GM23338 (cell line): Measurements from ENCODE around the gene ZDHHC18. TPM values are rescaled to one million over a fixed set of nuclear protein-coding genes. Genes with fewer than 3 reads are reported as not detected.

Experiments used
- ATAC-seq: fragments of 200-7000 bp; cut with Tn5 transposase; 3 replicates; pipeline ENCODE4 v1.9.1; 2020
- DNase-seq: peaks from one replicate; pipeline ENCODE4 v3.0.0-alpha.2; 2015; ENCODE audit warnings: low spot score
- H2AFZ ChIP-seq: fragments of 200-600 bp; sonication (generic); 2 replicates; pipeline ENCODE4 v1.8.0; 2016; ENCODE audit warnings: antibody characterized with exemption, mild to moderate bottlenecking, moderate library complexity
- H3F3A ChIP-seq: fragments of 200-600 bp; sonication (generic); replicated peaks from 2 replicates; pipeline ENCODE4 v1.8.0; 2017; ENCODE audit warnings: antibody characterized with exemption, mixed run types, low read depth
- H3K27ac ChIP-seq: fragments of 200-600 bp; sonication (generic); 2 replicates; pipeline ENCODE4 v1.6.1; 2016; ENCODE audit warnings: low read depth
- H3K27me3 ChIP-seq: fragments of 200-600 bp; sonication (generic); 2 replicates; pipeline ENCODE4 v1.8.0; 2016; ENCODE audit warnings: mild to moderate bottlenecking, mixed run types, moderate library complexity; ENCODE audit not compliant: insufficient read depth
- H3K36me3 ChIP-seq: fragments of 200-600 bp; sonication (generic); 2 replicates; pipeline ENCODE4 v1.8.0; 2016; ENCODE audit warnings: mild to moderate bottlenecking; ENCODE audit not compliant: insufficient read depth
- H3K4me1 ChIP-seq: fragments of 200-600 bp; sonication (generic); 2 replicates; pipeline ENCODE4 v1.8.0; 2016; ENCODE audit warnings: mild to moderate bottlenecking, moderate library complexity; ENCODE audit not compliant: insufficient read depth
- H3K4me2 ChIP-seq: fragments of 200-600 bp; sonication (generic); 2 replicates; pipeline ENCODE4 v1.7.1; 2017; ENCODE audit warnings: mixed run types
- H3K4me3 ChIP-seq: fragments of 200-600 bp; sonication (generic); 2 replicates; pipeline ENCODE4 v1.6.1; 2016; ENCODE audit warnings: mixed run types
- H3K79me2 ChIP-seq: fragments of 200-600 bp; sonication (generic); replicated peaks from 2 replicates; pipeline ENCODE4 v1.8.0; 2017; ENCODE audit warnings: mild to moderate bottlenecking; ENCODE audit not compliant: insufficient read depth
- H3K9me2 ChIP-seq: fragments of 200-600 bp; sonication (generic); 2 replicates; pipeline ENCODE4 v1.8.0; 2017; ENCODE audit not compliant: insufficient read depth
- H4K20me1 ChIP-seq: fragments of 200-600 bp; sonication (generic); replicated peaks from 2 replicates; pipeline ENCODE4 v1.8.0; 2017; ENCODE audit warnings: mild to moderate bottlenecking; ENCODE audit not compliant: insufficient read depth
- H3K27ac Mint-ChIP-seq: 2 replicates; pipeline ENCODE4 v1.8.0; 2020; ENCODE audit warnings: inconsistent platforms, mild to moderate bottlenecking, moderate library complexity, mixed read lengths
- H3K27me3 Mint-ChIP-seq: 3 replicates; pipeline ENCODE4 v1.8.0; 2022; ENCODE audit warnings: low read depth, mild to moderate bottlenecking, moderate library complexity, mixed read lengths, inconsistent platforms; ENCODE audit not compliant: insufficient read depth, poor library complexity
- H3K36me3 Mint-ChIP-seq: 3 replicates; pipeline ENCODE4 v1.8.0; 2021; ENCODE audit warnings: low read depth, mild to moderate bottlenecking, inconsistent platforms, moderate library complexity, mixed read lengths
- H3K4me1 Mint-ChIP-seq: 3 replicates; pipeline ENCODE4 v1.8.0; 2020; ENCODE audit warnings: mild to moderate bottlenecking, inconsistent platforms, mixed read lengths
- H3K4me3 Mint-ChIP-seq: 3 replicates; pipeline ENCODE4 v1.8.0; 2021; ENCODE audit warnings: moderate library complexity, mild to moderate bottlenecking, inconsistent platforms, mixed read lengths
- H3K9me3 Mint-ChIP-seq: 3 replicates; pipeline ENCODE4 v1.8.0; 2020; ENCODE audit warnings: moderate library complexity, mild to moderate bottlenecking, inconsistent platforms, mixed read lengths
- CREB1 ChIP-seq: fragments of 250-450 bp; sonication (Bioruptor Pico); IDR thresholded peaks from 2 replicates; pipeline ENCODE4 v1.5.0; 2020; ENCODE audit warnings: low read depth, mild to moderate bottlenecking, moderate library complexity
- CTCF ChIP-seq, 2 experiments: fragments of 200-600 bp in 1 of 2; sonication (generic) in 1 of 2; conservative IDR thresholded peaks; 2 replicates each; pipeline versions ENCODE4 v1.5.1 to v1.6.1; 2016 to 2017; ENCODE audit warnings: antibody characterized with exemption in 2 of 2, low read depth in 2 of 2, mild to moderate bottlenecking in 2 of 2, moderate library complexity in 1 of 2
- ETS1 ChIP-seq: IDR thresholded peaks from 2 replicates; pipeline ENCODE4 v1.6.1; 2016; ENCODE audit warnings: antibody characterized with exemption
- EZH2 ChIP-seq: fragments of 200-600 bp; sonication (generic); IDR thresholded peaks from one replicate; pipeline ENCODE4 v1.8.0; 2017; ENCODE audit warnings: antibody characterized with exemption, mild to moderate bottlenecking, low read depth; ENCODE audit not compliant: unreplicated experiment
- EZH2phosphoT487 ChIP-seq: fragments of 200-600 bp; sonication (generic); IDR thresholded peaks from one replicate; pipeline ENCODE4 v1.8.1; 2018; ENCODE audit warnings: antibody characterized with exemption; ENCODE audit not compliant: unreplicated experiment
- JUNB ChIP-seq: IDR thresholded peaks from one replicate; pipeline ENCODE4 v1.6.1; 2016; ENCODE audit warnings: antibody characterized with exemption; ENCODE audit not compliant: unreplicated experiment
- POLR2AphosphoS5 ChIP-seq: IDR thresholded peaks from 2 replicates; pipeline ENCODE4 v1.6.1; 2016; ENCODE audit warnings: antibody characterized with exemption, low read depth
- STAT1 ChIP-seq: IDR thresholded peaks from one replicate; pipeline ENCODE4 v1.6.1; 2016; ENCODE audit warnings: antibody characterized with exemption; ENCODE audit not compliant: unreplicated experiment
- ZNF114 ChIP-seq: fragments of 250-450 bp; sonication (Bioruptor Pico); IDR thresholded peaks from 2 replicates; pipeline ENCODE4 v1.5.0; 2020; ENCODE audit warnings: mild to moderate bottlenecking, moderate library complexity
- ZNF462 ChIP-seq: fragments of 250-450 bp; sonication (Bioruptor Pico); IDR thresholded peaks from 2 replicates; pipeline ENCODE4 v1.5.0; 2020; ENCODE audit warnings: mild to moderate bottlenecking, moderate library complexity
- polyA plus RNA-seq: library from polyadenylated mRNA; unstranded; fragments of >200 nt; fragmentation: Nextera tagmentation; extraction: Ambion mirVana; gene quantifications from 2 replicates; pipeline ENCODE4 v1.2.1, GENCODE V29; 2016
- total RNA-seq: library from RNA; depleted of rRNA; stranded (reverse); fragments of >200 nt; shearing (Covaris generic); gene quantifications from 2 replicates; pipeline ENCODE4 v1.2.3, GENCODE V29; 2014

The ZDHHC18 gene
- total and polyA plus RNA-seq, 2 experiments from 2014 or later = 6.3 to 26.8 TPM

DNA sequence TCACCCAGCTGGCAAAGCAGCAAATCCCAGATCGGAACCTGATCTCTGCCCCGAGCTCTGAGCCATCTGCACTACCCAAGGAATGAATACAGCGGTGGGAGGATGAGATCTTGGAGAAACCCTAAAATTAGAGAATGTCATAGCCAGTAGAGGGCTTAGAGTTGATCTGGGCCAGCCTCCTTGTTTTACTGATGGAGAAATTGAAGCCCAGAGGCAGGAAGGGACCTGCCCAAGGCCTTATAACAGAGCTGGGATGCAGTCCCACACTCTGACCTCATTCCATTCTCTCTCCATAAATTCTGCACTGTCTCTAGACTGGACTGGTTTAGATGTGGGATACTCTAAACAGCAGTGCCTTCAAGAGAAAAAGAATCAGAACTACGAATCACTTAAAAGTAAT lies 31.7 kb downstream of the ZDHHC18 start (continued):
- no peak for TF ChIP-seq CTCF (conservative IDR thresholded peaks at IDR 0.05; ENCODE audit: low read depth in 2 of 2)
- no peak for TF ChIP-seq ETS1
- TF ChIP-seq STAT1 = no peak
- no peak for TF ChIP-seq EZH2phosphoT487
- TF ChIP-seq EZH2 = no peak
- TF ChIP-seq POLR2AphosphoS5 = no peak
- no peak for TF ChIP-seq CREB1 (CRISPR knock-in tag)

- Mint-ChIP-seq H3K36me3 (no peaks in the 10 kb centered on the region; the same call in 2 of the 3 replicates), H3K27me3 (peaks cover 23% of the 10 kb centered on the region), H3K9me3 (no peaks in the 10 kb centered on the region), H3K4me1 (peaks cover 41% of the 10 kb centered on the region), H3K4me3 (no peak overlapping the region), H3K27ac (no peak overlapping the region)
- peaks cover 13% of the 10 kb centered on the region for H3K4me1 ChIP-seq
- H3K27me3 ChIP-seq = peaks cover 6% of the 10 kb centered on the region
- DNase-seq (no peak), ATAC-seq (no peak)
- no peak overlapping the region for H3K4me3 ChIP-seq
- H4K20me1 ChIP-seq = no peaks in the 10 kb centered on the region
- H3K9me2 ChIP-seq = no peaks in the 10 kb centered on the region
- H3K79me2 ChIP-seq = no peaks in the 10 kb centered on the region
- no peaks in the 10 kb centered on the region for H3K36me3 ChIP-seq
- peaks cover 7% of the 10 kb centered on the region; the same call in 1 of the 2 replicates for H3F3A ChIP-seq
- H3K4me2 ChIP-seq = no peak overlapping the region
- H3K27ac ChIP-seq = no peak overlapping the region
- no peak for TF ChIP-seq ZNF114 (CRISPR knock-in tag)
- TF ChIP-seq ETS1 = no peak
- TF ChIP-seq POLR2AphosphoS5 = no peak
- TF ChIP-seq CTCF (conservative IDR thresholded peaks at IDR 0.05; ENCODE audit: low read depth in 2 of 2) = no peak
- no peak for TF ChIP-seq JUNB
- no peak for TF ChIP-seq ZNF462 (CRISPR knock-in tag)
- TF ChIP-seq STAT1 = no peak
- no peak overlapping the region for H2AFZ ChIP-seq
Measured at GRCh38 chr1:26858891-26859640, 32.6 kb downstream of the ZDHHC18 start.
